WTC11 (cell line): ENCODE results near the gene KRT1.

Source experiments
- AR ChIP-seq: fragments of 250-450 bp; sonication (Bioruptor Pico); IDR thresholded peaks from 2 replicates; pipeline ENCODE4 v1.9.0; 2021; ENCODE audit warnings: mild to moderate bottlenecking
- ATF2 ChIP-seq: sonication (generic); formaldehyde crosslinking; IDR thresholded peaks from 2 replicates; pipeline ENCODE4 v1.8.1; 2022; ENCODE audit warnings: low read depth, missing genetic modification reagents, borderline replicate concordance
- CREM ChIP-seq: sonication (generic); formaldehyde crosslinking; IDR thresholded peaks from 2 replicates; pipeline ENCODE4 v1.8.1; 2022; ENCODE audit warnings: mild to moderate bottlenecking, missing genetic modification reagents, moderate library complexity
- CTCF ChIP-seq: fragments of 200-600 bp; IDR thresholded peaks from 2 replicates; pipeline ENCODE4 v1.8.0; 2022; ENCODE audit warnings: antibody characterized with exemption
- E2F5 ChIP-seq: sonication (generic); formaldehyde crosslinking; IDR thresholded peaks from 2 replicates; pipeline ENCODE4 v1.8.1; 2022; ENCODE audit warnings: mild to moderate bottlenecking, moderate library complexity, missing genetic modification reagents
- ETV6 ChIP-seq: sonication (generic); formaldehyde crosslinking; IDR thresholded peaks from 2 replicates; pipeline ENCODE4 v1.8.1; 2022; ENCODE audit warnings: mild to moderate bottlenecking, missing genetic modification reagents
- FOXP1 ChIP-seq: sonication (generic); formaldehyde crosslinking; IDR thresholded peaks from 2 replicates; pipeline ENCODE4 v1.8.0; 2022; ENCODE audit warnings: missing genetic modification reagents, mild to moderate bottlenecking, moderate library complexity, borderline replicate concordance
- STAT6 ChIP-seq: sonication (generic); formaldehyde crosslinking; conservative IDR thresholded peaks from 2 replicates; pipeline ENCODE4 v1.8.1; 2023; ENCODE audit warnings: mild to moderate bottlenecking, low read depth, missing genetic modification reagents, moderate library complexity
- TP53 ChIP-seq: sonication (generic); formaldehyde crosslinking; IDR thresholded peaks from 2 replicates; pipeline ENCODE4 v1.8.1; 2023; ENCODE audit warnings: mild to moderate bottlenecking, missing genetic modification reagents

GRCh38 chr12:52670506-52670905 is 9.7 kb downstream of the KRT1 start:
- TF ChIP-seq CTCF = no peak
- TF ChIP-seq ATF2 (CRISPR knock-in tag) = no peak
- no peak for TF ChIP-seq ETV6 (CRISPR knock-in tag)
- no peak for TF ChIP-seq E2F5
- TF ChIP-seq TP53 (CRISPR knock-in tag) = no peak
- TF ChIP-seq FOXP1 (CRISPR knock-in tag) = no peak
- TF ChIP-seq CREM = no peak
- no peak for TF ChIP-seq STAT6 (CRISPR knock-in tag)
- no peak for TF ChIP-seq AR
